ENCODE results near the gene PCBP3.

PCBP3 gene

DNA sequence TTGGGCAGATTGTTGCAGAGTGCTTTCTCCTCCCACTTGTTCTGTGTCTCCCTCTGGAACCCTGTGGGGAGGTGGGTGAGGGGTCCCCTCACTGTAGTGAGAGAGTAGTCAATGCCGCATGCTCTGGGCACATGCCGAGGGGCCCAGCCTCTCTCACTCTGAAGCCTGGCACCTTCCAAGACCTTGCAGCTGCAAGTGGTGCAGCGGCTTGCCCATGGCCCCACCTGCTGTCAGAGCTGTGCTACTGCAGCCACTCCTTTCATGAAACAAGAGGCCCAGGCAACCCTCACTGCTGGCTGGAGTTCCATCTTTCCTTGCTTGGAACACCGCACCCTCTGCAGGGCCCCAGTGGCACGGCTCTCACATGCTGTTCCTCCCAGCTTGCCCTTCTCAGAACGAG is 279.6 kb downstream of the PCBP3 start:
- TF ChIP-seq CTCF (IDR thresholded peaks at IDR 0.05), result peak; percentile 89

DNA sequence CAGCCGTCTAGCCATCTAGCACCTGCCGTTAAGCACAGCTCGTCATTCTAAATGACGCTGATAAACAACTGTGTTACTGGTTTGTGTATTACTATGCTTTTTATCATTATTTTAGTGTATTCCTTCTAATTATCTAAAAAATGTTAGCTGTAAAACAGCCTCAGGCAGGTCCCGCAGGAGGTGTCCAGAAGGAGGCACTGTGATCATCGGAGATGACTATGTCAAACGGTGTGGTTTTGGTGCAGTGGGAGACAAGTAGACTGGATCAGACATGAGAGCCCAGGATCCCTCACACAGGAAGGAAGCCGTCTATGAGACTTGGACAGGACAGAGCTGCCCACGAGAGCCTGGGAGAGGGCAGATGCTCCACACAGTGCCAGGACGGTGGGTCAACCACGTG is 282.8 kb downstream of the PCBP3 start:
- no peak for TF ChIP-seq CTCF (IDR thresholded peaks at IDR 0.05)

DNA sequence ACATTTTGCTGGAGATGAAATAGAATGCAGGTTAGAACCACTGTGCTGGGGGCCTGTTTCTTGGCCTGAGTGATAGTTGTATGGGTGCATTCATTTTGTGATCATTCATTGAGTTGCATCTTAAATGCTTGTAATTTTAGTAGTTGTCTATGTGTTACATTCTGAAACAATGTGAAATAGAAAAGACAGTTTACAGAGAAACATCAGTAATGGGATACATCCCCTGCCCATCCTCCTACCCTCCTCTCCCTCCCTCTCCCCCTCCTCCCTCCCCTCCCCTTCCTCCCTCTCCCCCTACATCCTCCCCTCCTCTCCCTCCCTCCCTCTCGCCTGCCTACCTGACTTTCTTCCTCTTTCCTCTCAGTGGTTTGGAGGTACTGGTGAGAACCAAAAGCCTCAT is 283.5 kb downstream of the PCBP3 start:
- TF ChIP-seq CTCF (IDR thresholded peaks at IDR 0.05), result no peak

- TF ChIP-seq CTCF (IDR thresholded peaks at IDR 0.05), result no peak
Observed at GRCh38 chr21:45927851-45928850, 284.6 kb downstream of the PCBP3 start.

DNA sequence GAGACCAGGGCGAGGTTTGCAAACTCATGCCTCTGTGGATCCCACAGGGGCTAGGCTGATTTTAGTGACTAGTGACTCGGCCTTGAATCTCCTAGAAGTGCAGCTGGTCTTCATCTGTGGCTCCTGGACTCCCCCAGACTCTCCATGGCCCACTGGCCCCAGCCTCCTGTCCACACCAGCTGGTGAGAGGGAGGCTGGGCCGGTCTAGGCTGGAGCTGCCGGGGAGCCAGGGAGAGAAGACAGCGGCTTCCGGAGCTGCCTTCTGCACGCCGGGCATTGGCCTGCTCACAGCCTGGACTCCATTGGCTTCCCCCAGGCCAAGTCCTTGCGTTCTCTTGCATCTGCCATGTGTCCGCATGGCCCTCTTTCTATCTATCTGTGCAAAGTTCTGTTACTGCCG is 285.9 kb downstream of the PCBP3 start:
- no peak for TF ChIP-seq CTCF (IDR thresholded peaks at IDR 0.05)

DNA sequence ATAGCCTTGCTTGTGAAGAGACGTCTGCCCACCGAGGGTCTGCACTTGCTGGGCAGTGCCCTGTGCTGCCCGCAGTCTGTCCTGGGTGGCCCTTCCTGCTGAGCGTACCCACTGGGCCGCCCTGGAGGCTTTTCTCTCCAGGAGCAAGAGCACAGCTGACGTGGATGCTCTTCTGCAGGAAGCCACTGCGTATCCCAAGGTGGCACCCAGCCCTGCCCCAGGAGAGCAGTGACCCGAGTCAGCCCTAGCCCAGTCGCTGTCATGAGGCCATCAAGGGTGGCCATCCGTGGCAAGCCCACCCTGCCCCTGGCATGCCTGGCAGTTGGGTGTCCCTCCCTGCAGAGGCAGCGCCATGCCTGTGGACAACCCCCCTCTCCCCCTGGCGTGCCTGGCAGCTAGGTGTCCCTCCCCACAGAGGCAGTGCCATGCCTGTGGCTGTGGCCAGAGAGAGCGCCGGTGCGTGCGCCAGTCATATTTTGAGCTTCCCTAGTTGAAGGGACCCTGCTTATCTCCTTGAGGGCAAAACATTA is 286.8 kb downstream of the PCBP3 start:
- TF ChIP-seq CTCF (IDR thresholded peaks at IDR 0.05), result no peak

GRCh38 chr21:45930792-45931191 is 287.3 kb downstream of the PCBP3 start:
- no peak for TF ChIP-seq CTCF (IDR thresholded peaks at IDR 0.05)

All from LNCAP (cell line).